Ascending aorta (tissue), 2 donors: Measurements from ENCODE around the gene STX3. TPM values are rescaled to one million over a fixed set of nuclear protein-coding genes. Genes with fewer than 3 reads are reported as not detected.
"Not testable (repeated sequence)": the region's sequence is repeated elsewhere in the genome, so short reads cannot be mapped to it uniquely, and the experiment has no call there.

Experiments used
- DNase-seq, 2 donors: peaks; one replicate each; pipeline ENCODE4 v3.0.0-alpha.2; 2019; ENCODE audit warnings: low spot score in 2 of 2
- H3K27ac ChIP-seq, 2 donors: fragments of 200-600 bp; sonication (generic); one replicate each; pipeline ENCODE4 v1.5.1; 2016 to 2017; ENCODE audit warnings: mild to moderate bottlenecking in 1 of 2
- H3K27me3 ChIP-seq: fragments of 200-600 bp; sonication (generic); one replicate; pipeline ENCODE4 v1.5.1; 2017
- H3K36me3 ChIP-seq, 2 donors: fragments of 200-600 bp; sonication (generic); one replicate each; pipeline ENCODE4 v1.5.1; 2016
- H3K4me1 ChIP-seq, 2 donors: fragments of 200-600 bp; sonication (generic); one replicate each; pipeline ENCODE4 v1.5.1; 2016 to 2017; ENCODE audit warnings: mild to moderate bottlenecking in 1 of 2
- H3K4me3 ChIP-seq, 2 donors: fragments of 200-600 bp; sonication (generic); one replicate each; pipeline ENCODE4 v1.5.1; 2016 to 2017; ENCODE audit warnings: mild to moderate bottlenecking in 1 of 2
- H3K9me3 ChIP-seq, 2 donors: fragments of 200-600 bp; sonication (generic); one replicate each; pipeline ENCODE4 v1.5.1; 2016
- intact Hi-C: fragments of 100-400 bp; cut with DNase I; formaldehyde crosslinking; loops from one replicate; pipeline ENCODE4 v1.15.1; 2023
- total RNA-seq: library from RNA; depleted of rRNA; stranded (reverse); fragments of >200 nt; gene quantifications from one replicate; pipeline ENCODE4 v1.1.0, GENCODE V29; 2016
- TF ChIP-seq, protein P1 (sequence below), 3 experiments: fragments of 200-600 bp in 2 of 3; fragments of 450-650 bp in 1 of 3; sonication (generic) in 2 of 3; IDR thresholded peaks; one replicate each; pipeline ENCODE4 v1.5.1; 2016 to 2019; ENCODE audit warnings: antibody characterized with exemption in 3 of 3, mild to moderate bottlenecking in 1 of 3, moderate library complexity in 1 of 3

The STX3 gene
- total RNA-seq, 1 donor from 2014 or later, result 18.0 TPM

- no peaks in the 10 kb centered on the region for H3K4me1 ChIP-seq
- intact Hi-C loops, result no loop called here
- no peaks in the 10 kb centered on the region for H3K9me3 ChIP-seq
- H3K36me3 ChIP-seq, result no peaks in the 10 kb centered on the region
- H3K4me3 ChIP-seq, result no peak overlapping the region
- H3K27me3 ChIP-seq, result no peaks in the 10 kb centered on the region
- DNase-seq, result no peak
- no peak overlapping the region for H3K27ac ChIP-seq
- TF ChIP-seq, protein P1, sequence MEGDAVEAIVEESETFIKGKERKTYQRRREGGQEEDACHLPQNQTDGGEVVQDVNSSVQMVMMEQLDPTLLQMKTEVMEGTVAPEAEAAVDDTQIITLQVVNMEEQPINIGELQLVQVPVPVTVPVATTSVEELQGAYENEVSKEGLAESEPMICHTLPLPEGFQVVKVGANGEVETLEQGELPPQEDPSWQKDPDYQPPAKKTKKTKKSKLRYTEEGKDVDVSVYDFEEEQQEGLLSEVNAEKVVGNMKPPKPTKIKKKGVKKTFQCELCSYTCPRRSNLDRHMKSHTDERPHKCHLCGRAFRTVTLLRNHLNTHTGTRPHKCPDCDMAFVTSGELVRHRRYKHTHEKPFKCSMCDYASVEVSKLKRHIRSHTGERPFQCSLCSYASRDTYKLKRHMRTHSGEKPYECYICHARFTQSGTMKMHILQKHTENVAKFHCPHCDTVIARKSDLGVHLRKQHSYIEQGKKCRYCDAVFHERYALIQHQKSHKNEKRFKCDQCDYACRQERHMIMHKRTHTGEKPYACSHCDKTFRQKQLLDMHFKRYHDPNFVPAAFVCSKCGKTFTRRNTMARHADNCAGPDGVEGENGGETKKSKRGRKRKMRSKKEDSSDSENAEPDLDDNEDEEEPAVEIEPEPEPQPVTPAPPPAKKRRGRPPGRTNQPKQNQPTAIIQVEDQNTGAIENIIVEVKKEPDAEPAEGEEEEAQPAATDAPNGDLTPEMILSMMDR (IDR thresholded peaks at IDR 0.05), result no peak
These were observed 94.0 kb downstream of the STX3 start for GRCh38 chr11:59849129-59849528.

DNA sequence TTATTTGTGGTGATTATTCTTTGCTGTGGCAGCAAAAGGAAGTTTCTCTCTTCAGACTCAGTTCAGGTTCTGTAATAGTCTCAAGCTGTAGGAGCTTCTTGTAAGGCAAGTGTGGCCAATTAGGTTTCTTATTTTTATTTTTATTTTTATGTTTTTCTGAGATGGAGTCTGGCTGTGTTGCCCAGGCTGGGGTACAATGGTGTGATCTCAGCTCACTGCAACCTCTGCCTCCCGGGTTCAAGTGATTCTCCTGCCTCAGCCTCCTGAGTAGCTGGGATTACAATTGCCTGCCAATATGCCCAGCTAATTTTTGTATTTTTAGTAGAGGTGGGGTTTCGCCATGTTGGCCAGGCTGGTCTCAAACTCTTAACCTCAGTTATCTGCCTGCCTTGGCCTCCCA is 94.4 kb downstream of the STX3 start:
- DNase-seq, H3K4me1 ChIP-seq, H3K4me3 ChIP-seq, H3K9me3 ChIP-seq, H3K27ac ChIP-seq, H3K27me3 ChIP-seq, intact Hi-C loops, H3K36me3 ChIP-seq: not testable (repeated sequence)

DNA sequence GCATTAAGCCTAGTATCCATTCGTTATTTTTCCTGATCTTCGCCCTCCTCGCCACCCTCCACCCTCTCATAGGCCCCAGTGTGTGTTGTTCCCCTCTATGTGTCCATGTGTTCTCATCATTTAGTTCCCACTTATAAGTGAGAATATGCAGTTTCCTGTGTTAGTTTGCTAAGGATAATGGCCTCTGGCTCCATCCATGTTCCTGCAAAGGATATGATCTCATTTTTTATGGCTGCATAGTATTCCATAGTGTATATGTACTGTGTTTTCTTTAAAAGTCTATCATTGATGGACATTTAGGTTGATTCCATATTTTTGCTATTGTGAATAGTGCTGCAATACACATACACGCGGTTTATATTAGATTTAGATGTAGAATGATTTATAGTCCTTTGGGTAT is 96.2 kb downstream of the STX3 start:
- H3K36me3 ChIP-seq, intact Hi-C loops, H3K9me3 ChIP-seq, H3K27me3 ChIP-seq, H3K4me3 ChIP-seq, DNase-seq, H3K27ac ChIP-seq, H3K4me1 ChIP-seq: not testable (repeated sequence)

- no peak for DNase-seq
These were observed 99.7 kb downstream of the STX3 start for GRCh38 chr11:59854871-59855270.

More at GRCh38 chr11:59854871-59855270, 99.7 kb downstream of the STX3 start:
- no peak overlapping the region for H3K27ac ChIP-seq
- H3K27me3 ChIP-seq, result no peaks in the 10 kb centered on the region
- H3K4me3 ChIP-seq, result no peak overlapping the region
- H3K9me3 ChIP-seq, result no peaks in the 10 kb centered on the region
- TF ChIP-seq, protein P1 (IDR thresholded peaks at IDR 0.05), result no peak
- H3K4me1 ChIP-seq, result no peaks in the 10 kb centered on the region
- no peaks in the 10 kb centered on the region for H3K36me3 ChIP-seq
- intact Hi-C loops, result no loop called here

Other genes starting within 250 kb of the STX3 start
- not detected for gene OR4D9, start 243.8 kb upstream of the STX3 start, total RNA-seq
- gene OSBP, start 139.6 kb upstream of the STX3 start, total RNA-seq, result 16.7 TPM
- 6.8 TPM for gene PATL1, start 86.3 kb upstream of the STX3 start, total RNA-seq
- gene OR10V1, start 41.5 kb upstream of the STX3 start, total RNA-seq, result not detected
- 63.0 TPM for gene MRPL16, start 55.4 kb downstream of the STX3 start, total RNA-seq
- 2.6 TPM for gene CBLIF, start 90.1 kb downstream of the STX3 start, total RNA-seq
- not detected for gene TCN1, start 111.1 kb downstream of the STX3 start, total RNA-seq
- gene OOSP3, start 123.4 kb downstream of the STX3 start, total RNA-seq, result not detected
- gene OOSP1, start 183.1 kb downstream of the STX3 start, total RNA-seq, result not detected
- not detected for gene OOSP4A, start 208.7 kb downstream of the STX3 start, total RNA-seq